Activated naive CD4-positive, alpha-beta T cell treated with anti-CD3 and anti-CD28 coated beads, Interleukin-2, amount 50 U/mL, for 24 hours (primary cell): ENCODE results near the gene DNAJB1.
A peak's percentile ranks its signal among the peaks of the same experiment; 100 is the strongest.

Experiments used
- H3K27ac Mint-ChIP-seq: one replicate; pipeline ENCODE4 v1.8.0; 2021; ENCODE audit warnings: mild to moderate bottlenecking, mixed read lengths
- H3K27me3 Mint-ChIP-seq: one replicate; pipeline ENCODE4 v1.8.0; 2021; ENCODE audit warnings: mixed read lengths
- H3K36me3 Mint-ChIP-seq: one replicate; pipeline ENCODE4 v1.8.0; 2021; ENCODE audit warnings: mixed read lengths
- H3K4me1 Mint-ChIP-seq: one replicate; pipeline ENCODE4 v1.8.0; 2021; ENCODE audit warnings: mixed read lengths
- H3K4me3 Mint-ChIP-seq: one replicate; pipeline ENCODE4 v1.8.0; 2021; ENCODE audit warnings: mild to moderate bottlenecking, mixed read lengths
- H3K9me3 Mint-ChIP-seq: one replicate; pipeline ENCODE4 v1.8.0; 2021; ENCODE audit warnings: mixed read lengths

DNAJB1 gene

DNA sequence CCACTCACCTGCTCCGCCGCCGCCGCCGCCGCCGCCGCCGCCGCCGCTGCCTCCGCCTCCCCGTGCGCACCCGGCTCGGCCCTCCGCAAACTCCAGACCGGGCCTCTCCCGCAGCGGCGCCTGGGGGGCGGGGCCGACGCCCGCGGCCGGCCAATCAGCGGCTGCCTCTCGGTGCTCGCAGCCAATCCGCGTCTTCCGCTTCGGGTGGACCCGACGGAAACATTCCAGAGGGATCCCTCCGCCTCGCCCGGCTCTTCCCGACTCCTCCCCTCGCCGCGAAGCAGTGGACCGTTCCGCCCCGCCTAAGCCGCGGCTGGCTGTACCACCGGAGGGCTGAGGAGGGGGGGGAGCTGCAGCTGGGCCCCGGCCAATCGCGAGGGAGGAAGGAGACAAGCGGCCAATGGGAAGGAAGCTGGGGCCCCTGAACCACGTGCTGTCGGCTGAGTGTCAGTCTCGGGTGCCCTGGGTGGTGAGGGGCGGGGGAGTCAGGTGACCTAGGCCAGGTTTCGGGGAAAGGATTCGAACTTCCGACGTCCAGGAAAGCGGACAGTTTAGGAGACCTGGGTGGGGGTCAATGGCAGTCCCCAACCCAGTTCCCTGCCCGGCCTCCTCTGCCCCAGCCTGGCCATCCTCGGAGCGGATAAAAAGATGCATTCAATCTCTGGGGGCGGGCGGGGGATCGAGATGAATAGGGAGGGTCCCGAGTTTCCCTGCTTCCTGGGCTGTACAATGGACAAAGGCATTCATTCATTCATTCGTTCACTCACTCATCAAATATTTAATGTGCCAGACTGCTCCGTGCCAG is 22.0 kb downstream of the DNAJB1 start, which contains the start of gene GIPC1:
TSS of gene GIPC1 (minus strand) at position 99 of the 805 bp plus-strand sequence. CDS start 13,151 bp downstream, outside the sequence.
- no peaks in the 10 kb centered on the region for H3K9me3 Mint-ChIP-seq
- peak within 1 kb of the TSS; percentile 83 for H3K4me3 Mint-ChIP-seq
- H3K4me1 Mint-ChIP-seq: peaks cover 30% of the 10 kb centered on the region
- H3K36me3 Mint-ChIP-seq: peaks cover 4% of the 10 kb centered on the region
- H3K27ac Mint-ChIP-seq: peak within 1 kb of the TSS; percentile 75
- no peaks in the 10 kb centered on the region for H3K27me3 Mint-ChIP-seq

- Mint-ChIP-seq H3K4me3 (peak overlapping the region; percentile 83), H3K27me3 (no peaks in the 10 kb centered on the region), H3K27ac (peak overlapping the region; percentile 47), H3K9me3 (no peaks in the 10 kb centered on the region), H3K4me1 (peaks cover 30% of the 10 kb centered on the region), H3K36me3 (peaks cover 4% of the 10 kb centered on the region)
These were observed 22.5 kb downstream of the DNAJB1 start for GRCh38 chr19:14495672-14496028.

- Mint-ChIP-seq H3K36me3 (peaks cover 4% of the 10 kb centered on the region), H3K9me3 (no peaks in the 10 kb centered on the region), H3K4me1 (peaks cover 30% of the 10 kb centered on the region), H3K27me3 (no peaks in the 10 kb centered on the region), H3K27ac (peak overlapping the region; percentile 59), H3K4me3 (peak overlapping the region; percentile 83)
These were observed 23.1 kb downstream of the DNAJB1 start for GRCh38 chr19:14494910-14495671.

DNA sequence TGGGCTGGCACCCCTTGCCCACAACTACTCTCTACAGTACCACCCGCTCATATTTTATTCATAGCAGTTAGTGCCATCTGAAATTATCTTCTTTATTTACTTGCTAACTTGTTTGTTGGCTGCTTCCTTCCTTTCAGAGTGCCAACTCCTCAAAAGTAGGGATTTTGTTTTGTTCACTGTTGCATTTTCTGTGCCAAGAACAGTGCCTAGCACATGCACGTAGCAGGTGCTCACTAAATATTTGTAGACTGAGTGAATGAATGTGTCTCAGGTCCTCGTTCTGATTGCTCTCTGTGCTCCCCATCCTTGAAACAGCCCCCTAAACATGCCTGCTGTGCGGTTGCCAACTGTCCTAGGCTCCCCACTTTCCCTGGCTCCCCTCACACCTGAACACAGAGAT is 23.8 kb downstream of the DNAJB1 start:
- peak overlapping the region; percentile 59 for H3K27ac Mint-ChIP-seq
- peak overlapping the region; percentile 68 for H3K4me3 Mint-ChIP-seq
- peaks cover 4% of the 10 kb centered on the region for H3K36me3 Mint-ChIP-seq
- peaks cover 30% of the 10 kb centered on the region for H3K4me1 Mint-ChIP-seq
- H3K27me3 Mint-ChIP-seq: no peaks in the 10 kb centered on the region
- H3K9me3 Mint-ChIP-seq: no peaks in the 10 kb centered on the region

GRCh38 chr19:14492756-14493337 is 25.4 kb downstream of the DNAJB1 start:
- no peaks in the 10 kb centered on the region for H3K9me3 Mint-ChIP-seq
- H3K4me3 Mint-ChIP-seq: no peak overlapping the region
- peak overlapping the region; percentile 1 for H3K27ac Mint-ChIP-seq

DNA sequence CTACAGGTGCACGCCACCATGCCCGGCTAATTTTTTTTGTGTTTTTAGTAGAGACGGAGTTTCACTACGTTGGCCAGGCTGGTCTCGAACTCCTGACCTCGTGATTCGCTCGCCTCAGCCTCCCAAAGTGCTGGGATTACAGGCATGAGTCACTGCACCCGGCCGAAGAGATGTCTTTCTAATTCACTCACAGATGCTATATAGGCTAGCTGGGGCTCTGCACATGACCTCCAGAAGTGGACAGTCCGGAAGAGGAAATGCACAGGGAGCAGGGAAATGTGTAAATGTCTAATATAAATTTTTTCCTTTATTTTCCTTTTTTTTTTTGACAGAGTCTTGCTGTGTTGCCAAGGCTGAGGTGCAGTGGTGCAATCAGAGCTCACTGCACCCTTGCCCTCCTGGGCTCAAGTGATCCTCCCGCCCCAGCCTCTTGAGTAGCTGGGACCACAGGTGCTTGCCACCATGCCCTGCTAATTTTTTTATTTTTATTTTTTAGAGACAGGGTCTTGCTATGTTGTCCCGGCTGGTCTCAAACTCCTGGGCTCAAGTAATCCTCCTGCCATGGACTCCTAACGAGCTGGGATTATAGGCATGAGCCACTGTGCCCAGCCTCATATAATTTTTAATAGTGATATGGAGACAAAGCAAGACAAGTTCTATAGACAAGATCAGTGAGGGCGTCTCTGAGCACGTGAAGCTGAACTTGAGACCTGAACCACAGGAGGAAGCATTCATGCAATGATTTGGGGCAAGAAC is 30.6 kb downstream of the DNAJB1 start:
- no peaks in the 10 kb centered on the region for H3K27me3 Mint-ChIP-seq
- H3K9me3 Mint-ChIP-seq: no peaks in the 10 kb centered on the region
- peaks cover 6% of the 10 kb centered on the region for H3K4me1 Mint-ChIP-seq
- H3K36me3 Mint-ChIP-seq: peaks cover 1% of the 10 kb centered on the region
- H3K27ac Mint-ChIP-seq: no peak overlapping the region
- H3K4me3 Mint-ChIP-seq: no peak overlapping the region

More at GRCh38 chr19:14492756-14493337, 25.4 kb downstream of the DNAJB1 start:
- Mint-ChIP-seq H3K27me3 (no peaks in the 10 kb centered on the region), H3K36me3 (peaks cover 4% of the 10 kb centered on the region), H3K4me1 (peaks cover 30% of the 10 kb centered on the region)

DNA sequence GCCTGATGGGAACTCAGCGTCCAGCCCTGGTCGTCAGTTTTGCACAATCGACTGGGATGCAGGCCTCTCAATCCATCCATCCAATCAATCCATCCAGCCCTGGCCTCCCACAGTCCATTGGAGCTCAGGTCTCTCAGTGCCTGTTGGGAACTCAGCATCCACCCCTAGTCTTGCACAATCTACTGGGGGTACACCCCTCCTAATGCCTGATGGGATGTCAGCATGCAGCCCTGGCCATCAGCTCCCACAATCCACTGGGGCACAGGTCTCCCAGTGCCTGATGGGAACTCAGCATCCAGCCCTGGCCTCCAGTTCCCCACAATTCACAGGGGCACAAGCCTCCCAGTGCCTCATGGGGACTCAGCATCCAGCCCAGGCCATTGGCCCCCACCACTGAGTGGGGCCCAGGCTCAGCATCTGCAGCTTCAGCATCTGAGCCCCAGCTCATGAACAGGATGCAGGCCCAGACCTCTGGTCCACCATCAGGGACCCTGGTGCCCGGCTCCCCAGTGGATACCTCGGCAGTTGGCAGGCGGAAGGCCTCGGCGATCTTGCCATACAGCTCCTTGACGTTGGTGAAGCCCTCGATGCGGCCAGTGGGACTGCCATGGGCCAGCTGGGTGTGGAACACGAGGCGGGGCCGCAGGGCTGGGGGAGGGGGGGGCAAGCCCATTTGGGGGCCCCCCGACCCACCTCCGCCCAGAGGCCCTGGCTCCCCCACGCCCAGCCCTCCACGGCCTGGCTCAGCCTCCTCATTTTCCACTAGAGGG is 35.8 kb downstream of the DNAJB1 start:
- H3K9me3 Mint-ChIP-seq: no peaks in the 10 kb centered on the region
- no peak overlapping the region for H3K27ac Mint-ChIP-seq
- no peaks in the 10 kb centered on the region for H3K36me3 Mint-ChIP-seq

GRCh38 chr19:14480700-14481079 is 37.5 kb downstream of the DNAJB1 start:
- Mint-ChIP-seq H3K27me3 (peaks cover 2% of the 10 kb centered on the region), H3K36me3 (no peaks in the 10 kb centered on the region), H3K9me3 (no peaks in the 10 kb centered on the region), H3K4me1 (peaks cover 10% of the 10 kb centered on the region), H3K4me3 (no peak overlapping the region), H3K27ac (no peak overlapping the region)

More for the DNA sequence above, 35.8 kb downstream of the DNAJB1 start:
- no peak overlapping the region for H3K4me3 Mint-ChIP-seq
- no peaks in the 10 kb centered on the region for H3K27me3 Mint-ChIP-seq
- peaks cover 6% of the 10 kb centered on the region for H3K4me1 Mint-ChIP-seq

DNA sequence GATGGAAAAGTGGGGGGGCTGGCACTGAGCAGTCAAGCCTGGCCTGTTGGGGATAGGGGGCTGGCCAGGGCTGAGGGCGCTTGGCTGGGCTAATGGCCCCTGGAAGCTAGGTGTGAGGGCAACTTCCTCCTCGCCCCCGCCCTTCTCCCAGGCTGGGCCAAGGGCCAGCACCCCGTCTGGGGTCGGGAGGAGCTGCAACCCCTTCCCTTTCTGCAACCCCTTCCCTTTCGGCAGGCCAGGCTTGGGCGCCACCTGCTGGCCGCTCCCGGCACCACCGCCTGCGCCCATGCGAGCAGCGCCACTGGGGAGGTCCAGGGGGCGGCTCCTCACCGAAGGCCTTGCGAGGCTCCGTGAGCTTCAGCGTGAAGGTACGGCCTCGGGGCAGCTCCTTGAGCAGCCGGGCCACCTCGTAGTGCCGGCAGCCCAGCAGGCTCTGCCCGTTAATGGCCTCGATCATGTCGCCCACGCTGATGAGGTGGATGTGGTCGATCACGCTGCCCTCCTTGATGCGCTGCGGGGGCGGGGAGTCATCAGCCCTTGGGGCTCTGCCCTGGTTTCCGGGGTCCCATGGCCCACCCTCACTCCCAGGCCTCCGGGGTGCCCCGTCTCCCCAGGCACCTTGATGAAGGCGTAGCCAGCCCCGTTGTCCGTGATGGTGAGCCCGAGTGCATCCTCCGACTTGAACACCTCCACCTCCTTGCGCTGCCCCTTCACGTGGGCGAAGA is 38.1 kb downstream of the DNAJB1 start:
- Mint-ChIP-seq H3K4me1 (peaks cover 15% of the 10 kb centered on the region), H3K4me3 (no peak overlapping the region), H3K27me3 (peaks cover 2% of the 10 kb centered on the region), H3K27ac (no peak overlapping the region), H3K9me3 (no peaks in the 10 kb centered on the region), H3K36me3 (no peaks in the 10 kb centered on the region)

DNA sequence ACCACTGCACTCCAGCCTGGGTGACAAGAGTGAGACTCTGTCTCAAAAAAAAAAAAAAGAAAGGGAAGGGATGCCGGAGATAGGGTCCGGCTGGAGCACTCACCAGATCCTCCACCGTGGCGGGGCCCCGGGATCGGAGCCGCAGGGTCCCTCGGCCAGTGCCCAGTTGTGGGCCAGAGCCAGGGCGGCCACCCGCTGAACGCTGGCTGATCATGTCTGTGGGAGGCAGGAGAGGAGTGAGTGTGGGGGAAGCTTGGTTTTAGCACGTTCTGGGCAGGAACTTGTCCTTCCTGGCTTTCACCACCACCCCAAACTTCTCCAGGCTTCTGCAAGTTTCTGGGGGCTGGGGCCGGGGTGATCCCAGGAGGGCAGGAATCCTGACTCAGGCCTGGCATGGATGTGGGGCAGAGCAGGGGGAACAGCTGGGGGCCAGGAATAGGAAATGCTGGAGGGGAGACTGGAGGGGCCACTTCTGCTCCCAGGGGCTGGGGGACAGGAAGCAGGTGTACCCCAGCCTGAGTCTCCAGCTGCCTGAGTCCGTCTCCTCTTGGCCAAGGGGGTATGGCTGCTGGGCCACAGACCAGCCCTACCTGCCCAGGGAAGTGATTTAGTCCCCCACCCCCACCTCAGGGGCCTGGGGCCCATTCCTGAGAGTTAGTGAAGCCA is 38.8 kb downstream of the DNAJB1 start:
- peaks cover 20% of the 10 kb centered on the region for H3K4me1 Mint-ChIP-seq
- H3K36me3 Mint-ChIP-seq: no peaks in the 10 kb centered on the region
- peaks cover 6% of the 10 kb centered on the region for H3K27me3 Mint-ChIP-seq
- H3K4me3 Mint-ChIP-seq: no peak overlapping the region
- H3K27ac Mint-ChIP-seq: no peak overlapping the region
- no peaks in the 10 kb centered on the region for H3K9me3 Mint-ChIP-seq

DNA sequence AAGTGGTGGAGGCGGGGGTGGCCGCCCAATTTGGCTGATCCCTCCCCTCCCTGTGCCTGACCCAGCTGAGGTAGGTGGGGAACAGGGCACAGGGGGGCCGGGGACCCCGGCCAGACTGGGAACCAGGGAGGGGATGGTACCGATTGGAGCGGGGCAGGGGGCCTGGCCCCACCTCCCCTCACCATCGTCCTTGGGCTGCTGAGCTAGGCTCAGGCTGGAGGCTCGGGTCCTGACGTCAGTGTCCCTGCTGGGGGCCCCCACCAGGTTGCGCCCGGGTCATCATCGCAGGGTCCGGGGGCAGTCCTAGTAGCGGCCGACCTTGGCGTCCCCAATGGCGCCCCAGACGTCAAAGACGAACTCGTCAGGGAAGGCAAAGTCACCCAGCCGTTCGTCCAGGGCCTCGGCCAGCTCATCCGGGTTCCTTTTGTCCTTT is 40.1 kb downstream of the DNAJB1 start:
- peaks cover 25% of the 10 kb centered on the region for H3K4me1 Mint-ChIP-seq
- H3K36me3 Mint-ChIP-seq: no peaks in the 10 kb centered on the region
- H3K27me3 Mint-ChIP-seq: peaks cover 11% of the 10 kb centered on the region
- H3K27ac Mint-ChIP-seq: no peak overlapping the region
- no peak overlapping the region for H3K4me3 Mint-ChIP-seq
- no peaks in the 10 kb centered on the region for H3K9me3 Mint-ChIP-seq

DNA sequence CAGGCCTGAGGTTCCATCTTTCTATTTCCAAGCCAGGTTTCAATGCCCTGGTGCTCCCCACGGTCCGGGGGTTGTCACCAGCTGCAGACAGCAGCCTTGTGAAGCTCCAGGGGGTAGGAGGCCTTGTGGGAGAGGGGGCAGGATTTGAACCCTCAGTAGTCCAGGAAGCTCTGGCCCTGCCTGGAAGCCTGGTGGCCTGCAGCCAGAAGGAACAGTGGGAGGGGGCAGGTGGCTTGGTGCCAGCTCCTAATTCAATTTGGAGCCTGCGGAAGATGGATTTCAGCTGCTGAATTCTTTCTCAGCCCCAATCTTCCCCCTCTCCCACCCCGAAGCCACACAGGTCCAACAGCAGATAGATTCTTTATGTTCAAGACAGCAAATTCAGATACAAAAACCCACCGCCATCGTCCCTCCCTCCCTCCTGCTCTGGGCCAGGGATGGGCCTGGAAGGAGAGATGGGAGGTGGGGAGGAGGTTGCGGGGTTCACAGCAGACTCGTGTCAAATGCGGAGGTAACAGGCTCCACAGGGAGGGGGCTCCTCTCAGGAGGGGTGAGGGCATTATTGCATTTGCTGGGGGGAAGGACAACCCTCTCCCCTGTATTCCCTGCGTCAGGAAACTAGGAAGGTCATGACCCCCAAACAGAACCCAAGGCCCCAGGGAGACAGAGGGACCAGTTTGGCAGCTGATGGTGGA is 40.6 kb downstream of the DNAJB1 start:
- Mint-ChIP-seq H3K27ac (no peak overlapping the region), H3K27me3 (peaks cover 14% of the 10 kb centered on the region), H3K4me3 (no peak overlapping the region), H3K4me1 (peaks cover 30% of the 10 kb centered on the region), H3K36me3 (no peaks in the 10 kb centered on the region), H3K9me3 (no peaks in the 10 kb centered on the region)

GRCh38 chr19:14476673-14477401 is 41.4 kb downstream of the DNAJB1 start:
- no peak overlapping the region for H3K27ac Mint-ChIP-seq
- H3K36me3 Mint-ChIP-seq: no peaks in the 10 kb centered on the region
- no peaks in the 10 kb centered on the region for H3K9me3 Mint-ChIP-seq
- peaks cover 14% of the 10 kb centered on the region for H3K27me3 Mint-ChIP-seq
- H3K4me1 Mint-ChIP-seq: peaks cover 30% of the 10 kb centered on the region
- no peak overlapping the region for H3K4me3 Mint-ChIP-seq
